Stimulated activated CD8-positive, alpha-beta memory T cell treated with anti-CD3 and anti-CD28 coated beads, Interleukin-12 subunit alpha, Interleukin-12 subunit beta, amount 100 ng/mL, for 4 hours (primary cell): ENCODE measurements around the gene COL16A1.
A peak's percentile ranks its signal among the peaks of the same experiment; 100 is the strongest.

Experiments
- DNase-seq: peaks from one replicate; pipeline ENCODE4 v3.0.0-alpha.2; 2020; ENCODE audit warnings: low read depth

COL16A1 gene

GRCh38 chr1:31703431-31704270, at the start of gene COL16A1:
Gene COL16A1 (minus strand): TSS chr1:31704017. CDS start chr1:31702193, 1,824 bp downstream.
- no peak for DNase-seq

DNA sequence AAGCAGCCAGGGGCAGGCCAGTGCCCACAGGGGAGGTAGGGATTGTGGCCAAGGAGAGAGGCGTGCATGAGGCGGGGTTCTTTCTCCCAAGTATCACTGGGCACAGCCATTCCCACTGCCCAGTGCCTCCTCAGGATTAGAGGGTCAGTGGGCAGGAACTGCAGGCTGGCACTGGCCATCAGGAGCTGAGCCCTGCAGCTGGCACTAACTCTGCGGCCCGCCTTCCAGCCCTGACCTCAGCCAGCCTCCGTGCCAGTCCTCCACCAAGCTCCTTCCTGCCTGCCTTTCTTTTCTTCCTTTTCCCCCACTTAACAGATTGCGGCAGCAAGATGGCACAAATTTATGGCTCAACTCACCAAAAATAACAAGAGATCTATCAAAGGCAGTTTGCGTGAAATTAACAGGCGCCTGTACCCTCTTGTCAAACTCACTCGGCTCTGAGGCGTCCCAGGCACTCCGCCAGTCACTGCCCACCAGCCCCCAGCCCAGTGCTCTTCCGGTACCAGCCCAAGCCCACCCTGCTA, 49.2 kb upstream of the COL16A1 start:
- no peak for DNase-seq

- DNase-seq, result no peak
Observed at GRCh38 chr1:31752258-31752657, 48.4 kb upstream of the COL16A1 start.

- DNase-seq, result no peak
Observed at GRCh38 chr1:31751822-31752241, 48.0 kb upstream of the COL16A1 start.

DNA sequence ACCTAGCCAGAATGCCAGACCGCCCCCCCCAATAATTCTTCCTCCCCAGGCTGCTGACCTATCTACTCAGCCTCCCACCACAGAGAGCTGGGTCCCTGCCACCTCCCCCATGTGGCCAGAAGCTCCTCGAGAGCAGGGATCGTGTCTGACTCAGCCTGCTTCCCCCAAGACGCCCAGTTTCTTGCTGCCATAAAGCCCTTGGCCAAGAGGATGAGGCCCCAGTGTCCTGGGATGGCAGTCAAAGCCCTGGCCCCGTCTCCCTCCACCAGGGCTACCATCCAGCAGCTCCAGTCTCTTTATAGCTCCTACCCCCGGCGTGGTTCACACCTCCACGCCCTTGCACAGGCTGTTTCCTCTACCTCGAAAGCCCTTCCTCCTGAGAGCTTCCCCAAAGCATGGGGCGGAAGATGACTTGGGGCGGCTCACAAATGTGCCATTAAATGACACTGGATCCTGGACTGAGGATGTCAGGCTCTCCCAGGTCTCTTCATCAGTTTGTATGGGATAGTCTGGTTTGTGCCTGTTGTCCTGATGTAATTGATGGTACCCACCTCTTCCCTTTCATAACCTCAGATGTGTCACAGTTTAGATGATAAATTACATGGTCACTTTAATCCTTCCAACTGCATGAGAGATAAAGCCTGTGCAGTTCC, 47.2 kb upstream of the COL16A1 start:
- no peak for DNase-seq

DNA sequence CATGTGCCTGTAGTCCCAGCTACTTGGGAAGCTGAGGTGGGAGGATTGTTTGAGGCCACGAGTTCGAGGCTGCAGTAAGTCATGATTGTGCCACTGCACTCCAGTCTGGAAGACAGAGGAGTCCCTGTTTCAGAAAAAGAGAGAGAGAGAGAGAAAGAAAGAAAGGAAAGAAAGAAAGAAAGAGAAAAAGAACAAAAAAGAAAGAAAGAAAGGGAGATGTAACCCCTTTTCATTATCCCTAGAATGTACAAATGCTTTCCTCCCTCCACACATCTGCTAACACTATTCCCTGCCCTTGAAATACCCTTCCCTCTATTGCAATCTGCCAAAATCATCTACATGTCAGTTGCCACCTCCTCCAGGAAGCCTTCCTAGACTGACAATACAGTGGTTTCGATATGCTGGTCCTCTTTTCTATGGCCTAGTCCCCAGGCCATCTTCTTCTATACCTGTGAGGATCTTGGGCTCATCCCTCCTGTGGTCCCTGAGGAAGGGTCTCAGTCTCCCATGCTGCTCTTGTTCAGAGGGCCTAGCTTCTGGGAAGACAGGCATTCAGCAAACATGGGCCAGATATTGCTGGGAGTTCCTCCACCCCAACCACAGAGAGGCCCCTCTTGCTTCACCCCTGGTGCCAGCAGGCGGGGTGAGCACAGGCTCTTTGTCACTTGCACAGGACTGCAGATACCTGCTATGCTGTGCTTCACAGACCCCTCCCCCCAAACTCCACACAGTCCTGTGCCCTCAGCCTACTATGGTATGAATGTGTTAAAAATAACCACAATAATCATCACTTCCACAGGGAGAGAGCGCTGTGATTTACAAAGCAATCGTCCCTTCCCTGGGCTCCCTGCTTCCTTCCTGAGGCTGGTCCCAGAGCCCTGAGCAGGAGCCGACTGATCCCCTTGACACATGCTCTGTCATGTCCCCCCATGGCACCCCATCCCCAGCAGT, 46.2 kb upstream of the COL16A1 start:
- no peak for DNase-seq

DNA sequence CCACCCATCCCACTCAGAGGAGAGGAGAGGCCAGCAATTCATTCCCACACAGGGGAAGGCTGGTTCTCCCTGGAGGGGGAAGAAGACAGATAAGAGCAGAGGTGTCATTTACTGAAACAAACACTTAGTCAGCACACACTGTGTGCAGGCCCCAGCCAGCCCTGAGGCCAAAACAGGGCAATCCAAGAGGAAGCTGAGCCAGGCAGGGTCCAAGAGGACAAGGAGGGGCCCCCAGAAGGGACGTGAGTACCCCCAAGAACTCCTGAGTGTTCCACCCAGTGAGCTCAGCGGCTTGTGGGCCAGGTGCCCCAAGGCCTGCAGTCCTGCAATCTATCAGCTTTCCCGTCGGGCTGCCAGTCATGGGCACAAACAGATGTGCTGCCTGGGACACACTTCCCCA, 44.5 kb upstream of the COL16A1 start:
- no peak for DNase-seq

GRCh38 chr1:31747304-31747703, 43.5 kb upstream of the COL16A1 start:
- DNase-seq, result no peak

DNA sequence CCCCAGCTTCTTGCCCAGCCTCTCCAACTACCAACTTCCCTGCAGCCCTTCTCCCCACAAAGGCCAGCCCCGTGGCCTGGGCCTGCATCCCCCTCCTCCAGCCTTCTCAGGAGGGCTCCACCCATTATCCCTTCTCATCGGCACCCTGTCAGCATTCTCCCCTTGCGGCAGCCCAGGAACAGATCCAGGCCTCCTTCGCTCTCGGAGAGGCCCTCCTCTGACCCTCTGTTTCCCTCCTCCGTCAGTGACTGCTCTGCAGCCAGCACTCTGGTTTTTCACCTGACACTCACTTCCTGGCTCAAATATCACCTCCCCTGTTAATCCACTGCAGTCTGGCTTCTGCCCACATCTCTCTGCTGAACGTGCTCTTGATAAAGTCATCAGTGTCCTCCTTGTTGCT, 42.9 kb upstream of the COL16A1 start:
- DNase-seq, result no peak

DNA sequence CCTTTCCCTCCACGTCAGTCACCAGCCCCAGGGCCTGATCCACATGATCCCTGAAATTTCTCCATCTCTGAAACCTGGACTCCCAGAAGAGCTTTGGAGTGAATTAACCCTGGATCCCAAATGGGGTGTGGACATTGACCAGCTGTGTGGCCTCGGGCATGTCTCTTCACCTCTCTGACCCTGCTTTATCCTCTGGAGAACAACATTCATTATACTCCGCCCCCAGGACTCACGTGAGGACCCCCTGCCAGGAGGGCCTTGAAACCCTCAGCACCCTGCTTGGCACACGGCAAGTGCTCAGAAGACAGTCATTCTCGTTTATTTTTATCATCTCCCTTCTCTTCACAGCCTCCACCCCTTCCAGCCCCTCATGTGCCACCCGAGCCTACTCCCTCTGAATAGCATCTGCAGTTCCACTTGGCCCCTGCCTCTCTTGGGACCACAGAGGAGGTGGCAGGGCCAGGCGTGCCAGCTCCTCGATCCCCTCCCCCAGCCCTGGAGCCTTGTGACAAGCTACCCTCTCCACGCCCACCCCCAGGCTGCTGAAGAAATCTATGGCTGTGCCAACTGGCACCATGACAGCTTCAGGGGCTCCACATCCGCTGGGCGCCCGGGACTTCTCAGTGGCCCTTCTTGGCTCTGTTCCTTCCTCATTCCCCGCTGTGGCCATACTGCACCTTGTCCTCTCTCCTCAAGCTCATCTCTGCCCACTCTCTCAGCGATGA, 42.3 kb upstream of the COL16A1 start:
- DNase-seq, result no peak

GRCh38 chr1:31745096-31745945, 41.5 kb upstream of the COL16A1 start:
- peak; percentile 24 for DNase-seq

DNA sequence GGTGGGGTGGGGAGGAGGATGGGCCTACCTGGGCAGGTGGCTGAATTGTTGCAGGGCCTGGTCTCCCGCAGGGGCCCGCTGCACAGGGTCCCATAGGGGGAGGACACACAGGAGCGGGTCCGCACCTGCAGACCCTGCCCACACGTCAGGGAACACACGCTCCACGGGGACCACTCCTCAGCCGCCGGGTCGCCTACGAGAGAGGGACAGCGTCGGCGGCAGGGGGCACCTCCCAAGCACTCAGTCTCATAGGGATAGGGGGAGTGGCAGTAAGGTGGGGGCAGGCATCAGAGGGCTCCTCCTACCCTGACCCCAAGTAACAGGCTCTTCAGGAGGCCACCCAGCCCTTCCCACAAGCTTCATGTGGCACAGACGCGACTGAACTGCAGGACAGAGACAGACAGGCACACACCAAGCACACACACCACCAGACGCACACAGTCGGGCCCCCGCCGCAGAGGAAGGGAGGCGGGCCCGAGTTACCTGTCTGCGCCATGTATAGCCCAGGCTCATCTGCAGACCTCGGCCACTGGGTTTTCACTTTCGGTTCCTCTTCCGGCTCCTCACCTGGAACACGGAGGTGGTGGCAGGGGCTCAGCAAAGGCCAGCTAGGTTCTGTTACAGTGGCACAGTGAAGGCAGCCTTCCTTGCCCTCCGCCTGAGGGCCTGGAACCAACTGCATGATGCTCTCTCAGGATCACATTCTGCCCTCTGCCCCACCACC, 40.5 kb upstream of the COL16A1 start:
- DNase-seq, result no peak

GRCh38 chr1:31742462-31743212, 38.8 kb upstream of the COL16A1 start:
- no peak for DNase-seq

DNA sequence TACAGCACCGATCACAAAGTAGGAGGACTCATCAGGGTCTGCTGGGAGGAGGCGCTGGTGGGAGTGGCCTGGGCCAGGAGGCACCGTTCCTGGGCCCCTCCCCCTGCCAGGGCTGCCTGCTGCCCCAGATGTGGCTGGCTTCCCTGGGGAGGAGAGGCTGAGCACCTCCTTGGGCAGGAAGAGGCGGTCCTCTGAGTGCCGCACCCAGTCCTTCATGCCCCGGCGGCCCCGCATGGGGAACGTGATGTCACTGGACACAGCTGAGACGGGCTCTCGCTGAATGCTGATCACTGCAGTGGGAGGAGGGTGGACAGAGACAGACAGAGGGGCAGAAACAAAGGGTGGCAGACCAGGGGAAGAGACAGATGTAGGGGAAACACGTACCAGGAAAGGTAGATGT, 35.5 kb upstream of the COL16A1 start:
- DNase-seq, result peak; percentile 22

GRCh38 chr1:31736675-31737074, 32.9 kb upstream of the COL16A1 start:
- peak; percentile 56 for DNase-seq

DNA sequence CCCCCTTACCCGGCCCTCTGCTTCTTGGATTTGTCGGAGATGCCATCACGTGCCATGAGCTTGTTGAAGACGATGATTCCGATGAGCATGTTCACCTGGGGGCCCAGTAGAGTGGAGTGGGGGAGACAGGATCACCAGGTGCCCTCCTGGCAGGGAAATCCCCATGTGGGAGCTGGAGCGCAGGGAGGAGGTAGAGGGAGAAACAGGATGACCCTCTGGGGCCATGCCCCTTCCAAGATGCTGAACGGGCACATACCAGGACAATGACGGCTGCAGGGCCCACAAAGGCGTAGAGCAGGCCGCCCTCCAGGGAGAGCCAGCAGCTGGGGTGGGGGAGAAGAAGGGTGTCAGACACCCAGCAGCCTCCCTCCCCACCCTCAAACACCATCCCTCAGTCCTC, 31.8 kb upstream of the COL16A1 start:
- DNase-seq, result no peak

- no peak for DNase-seq
Observed at GRCh38 chr1:31734582-31735107, 30.8 kb upstream of the COL16A1 start.

DNA sequence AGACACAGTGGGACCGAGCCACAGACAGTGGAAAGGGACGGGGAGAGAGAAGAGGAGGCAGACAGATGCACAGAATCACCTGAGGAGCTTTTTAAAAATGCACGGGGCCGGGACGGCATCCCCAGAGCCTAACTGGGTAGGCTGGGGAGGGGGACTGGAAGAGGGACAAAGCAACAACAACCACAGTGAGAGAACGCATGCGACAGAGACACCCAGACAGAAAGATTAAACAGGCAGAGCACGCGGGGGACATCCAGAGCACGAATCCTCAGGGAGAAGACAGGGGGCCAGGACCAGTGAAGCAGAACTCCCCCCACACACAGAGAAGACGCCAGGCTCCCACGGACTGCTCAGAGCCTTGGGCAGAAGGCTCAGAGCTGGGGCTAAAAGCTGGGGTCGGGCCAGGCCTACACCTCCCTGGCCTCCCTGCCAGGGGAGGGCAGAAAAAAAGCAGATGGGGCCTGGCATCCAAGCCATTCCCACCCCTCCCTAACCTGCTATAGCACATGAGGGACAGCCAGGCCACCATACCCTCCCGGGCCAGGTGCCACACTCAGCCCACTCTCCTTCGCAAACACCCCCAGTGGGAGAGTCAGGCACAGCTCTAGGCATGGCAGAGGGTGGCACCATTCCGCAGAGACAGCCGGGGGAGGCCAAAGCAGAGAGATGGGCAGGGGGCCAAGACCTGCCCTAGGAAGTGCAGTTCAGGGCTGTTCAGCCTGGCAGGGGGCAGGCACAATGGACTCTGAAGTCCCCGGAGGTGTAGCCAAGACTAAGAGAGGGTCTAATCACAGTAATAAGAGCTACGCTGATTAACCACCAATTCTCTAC, 29.8 kb upstream of the COL16A1 start:
- DNase-seq, result no peak
